Ishikawa (cell line): ENCODE data around the gene GPRC5D.

Experiments
- CREB1 ChIP-seq: IDR thresholded peaks from 2 replicates; pipeline ENCODE4 v1.6.1; 2012; ENCODE audit warnings: low read depth
- EP300 ChIP-seq: IDR thresholded peaks from 2 replicates; pipeline ENCODE4 v1.6.1; 2012; ENCODE audit warnings: borderline replicate concordance
- NFIC ChIP-seq: IDR thresholded peaks from 2 replicates; pipeline ENCODE4 v1.6.1; 2012
- RAD21 ChIP-seq: IDR thresholded peaks from 2 replicates; pipeline ENCODE4 v1.6.1; 2012; ENCODE audit warnings: low read depth
- TAF1 ChIP-seq: IDR thresholded peaks from 2 replicates; pipeline ENCODE4 v1.6.1; 2012; ENCODE audit warnings: low read depth, mild to moderate bottlenecking
- TCF12 ChIP-seq: IDR thresholded peaks from 2 replicates; pipeline ENCODE4 v1.6.1; 2012; ENCODE audit warnings: low read depth
- YY1 ChIP-seq: IDR thresholded peaks from 2 replicates; pipeline ENCODE4 v1.6.1; 2012; ENCODE audit warnings: low read depth
- TF ChIP-seq, protein P1 (sequence below): IDR thresholded peaks from 2 replicates; pipeline ENCODE4 v1.6.1; 2012; ENCODE audit warnings: low read depth, mild to moderate bottlenecking
- TF ChIP-seq, protein P2 (sequence below): IDR thresholded peaks from 2 replicates; pipeline ENCODE4 v1.6.1; 2012

DNA sequence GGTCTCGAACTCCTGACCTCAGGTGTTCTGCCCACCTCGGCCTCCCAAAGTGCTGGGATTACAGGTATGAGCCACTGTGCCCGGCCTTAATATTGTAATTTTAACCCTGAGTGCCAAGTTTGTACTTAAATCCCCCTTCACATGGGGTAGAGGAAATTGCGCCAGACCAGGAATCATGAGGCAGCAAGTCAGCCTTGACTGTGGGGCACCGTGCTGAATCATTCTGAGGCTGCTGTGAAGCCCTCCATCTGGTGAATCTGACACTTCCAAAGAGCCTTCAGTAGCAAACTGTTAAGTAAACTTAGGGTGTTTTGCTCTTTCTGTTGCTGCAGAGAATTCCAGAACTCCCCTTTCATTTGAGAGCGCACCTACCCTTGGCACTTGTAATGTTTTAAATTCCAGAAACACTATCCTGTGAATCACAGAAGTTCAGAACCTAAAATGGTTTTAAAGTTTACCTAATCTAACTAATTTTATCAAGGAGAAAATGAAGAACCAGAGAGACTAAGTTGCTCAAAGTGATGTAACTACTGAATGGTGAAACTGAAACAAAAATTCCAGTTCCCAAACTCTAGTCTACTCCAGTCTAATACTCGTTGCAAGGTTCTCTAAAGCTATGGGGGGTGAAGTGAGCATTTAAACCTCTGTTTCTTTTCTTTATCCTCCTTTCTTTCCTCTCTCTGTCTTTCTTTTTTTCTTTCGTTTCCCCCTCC is 40.6 kb upstream of the GPRC5D start:
- TF ChIP-seq TAF1 (no peak), EP300 (no peak), TCF12 (no peak), YY1 (no peak), NFIC (no peak), CREB1 (no peak), RAD21 (no peak)
- TF ChIP-seq, protein P1, sequence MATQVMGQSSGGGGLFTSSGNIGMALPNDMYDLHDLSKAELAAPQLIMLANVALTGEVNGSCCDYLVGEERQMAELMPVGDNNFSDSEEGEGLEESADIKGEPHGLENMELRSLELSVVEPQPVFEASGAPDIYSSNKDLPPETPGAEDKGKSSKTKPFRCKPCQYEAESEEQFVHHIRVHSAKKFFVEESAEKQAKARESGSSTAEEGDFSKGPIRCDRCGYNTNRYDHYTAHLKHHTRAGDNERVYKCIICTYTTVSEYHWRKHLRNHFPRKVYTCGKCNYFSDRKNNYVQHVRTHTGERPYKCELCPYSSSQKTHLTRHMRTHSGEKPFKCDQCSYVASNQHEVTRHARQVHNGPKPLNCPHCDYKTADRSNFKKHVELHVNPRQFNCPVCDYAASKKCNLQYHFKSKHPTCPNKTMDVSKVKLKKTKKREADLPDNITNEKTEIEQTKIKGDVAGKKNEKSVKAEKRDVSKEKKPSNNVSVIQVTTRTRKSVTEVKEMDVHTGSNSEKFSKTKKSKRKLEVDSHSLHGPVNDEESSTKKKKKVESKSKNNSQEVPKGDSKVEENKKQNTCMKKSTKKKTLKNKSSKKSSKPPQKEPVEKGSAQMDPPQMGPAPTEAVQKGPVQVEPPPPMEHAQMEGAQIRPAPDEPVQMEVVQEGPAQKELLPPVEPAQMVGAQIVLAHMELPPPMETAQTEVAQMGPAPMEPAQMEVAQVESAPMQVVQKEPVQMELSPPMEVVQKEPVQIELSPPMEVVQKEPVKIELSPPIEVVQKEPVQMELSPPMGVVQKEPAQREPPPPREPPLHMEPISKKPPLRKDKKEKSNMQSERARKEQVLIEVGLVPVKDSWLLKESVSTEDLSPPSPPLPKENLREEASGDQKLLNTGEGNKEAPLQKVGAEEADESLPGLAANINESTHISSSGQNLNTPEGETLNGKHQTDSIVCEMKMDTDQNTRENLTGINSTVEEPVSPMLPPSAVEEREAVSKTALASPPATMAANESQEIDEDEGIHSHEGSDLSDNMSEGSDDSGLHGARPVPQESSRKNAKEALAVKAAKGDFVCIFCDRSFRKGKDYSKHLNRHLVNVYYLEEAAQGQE, result no peak
- TF ChIP-seq, protein P2, sequence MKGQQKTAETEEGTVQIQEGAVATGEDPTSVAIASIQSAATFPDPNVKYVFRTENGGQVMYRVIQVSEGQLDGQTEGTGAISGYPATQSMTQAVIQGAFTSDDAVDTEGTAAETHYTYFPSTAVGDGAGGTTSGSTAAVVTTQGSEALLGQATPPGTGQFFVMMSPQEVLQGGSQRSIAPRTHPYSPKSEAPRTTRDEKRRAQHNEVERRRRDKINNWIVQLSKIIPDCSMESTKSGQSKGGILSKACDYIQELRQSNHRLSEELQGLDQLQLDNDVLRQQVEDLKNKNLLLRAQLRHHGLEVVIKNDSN, result no peak
